GM12872 (cell line): ENCODE data around the gene DAZAP1.

Experiments used
- CTCF ChIP-seq: IDR thresholded peaks from 3 replicates; pipeline ENCODE4 v1.5.1; 2011; ENCODE audit warnings: low read depth, mild to moderate bottlenecking, low read length, moderate library complexity; ENCODE audit not compliant: insufficient read depth

The DAZAP1 gene

GRCh38 chr19:1423436-1424191, 16.2 kb downstream of the DAZAP1 start:
- no peak for TF ChIP-seq CTCF

- TF ChIP-seq CTCF = no peak
Measured at GRCh38 chr19:1424192-1424955, 17.0 kb downstream of the DAZAP1 start.

DNA sequence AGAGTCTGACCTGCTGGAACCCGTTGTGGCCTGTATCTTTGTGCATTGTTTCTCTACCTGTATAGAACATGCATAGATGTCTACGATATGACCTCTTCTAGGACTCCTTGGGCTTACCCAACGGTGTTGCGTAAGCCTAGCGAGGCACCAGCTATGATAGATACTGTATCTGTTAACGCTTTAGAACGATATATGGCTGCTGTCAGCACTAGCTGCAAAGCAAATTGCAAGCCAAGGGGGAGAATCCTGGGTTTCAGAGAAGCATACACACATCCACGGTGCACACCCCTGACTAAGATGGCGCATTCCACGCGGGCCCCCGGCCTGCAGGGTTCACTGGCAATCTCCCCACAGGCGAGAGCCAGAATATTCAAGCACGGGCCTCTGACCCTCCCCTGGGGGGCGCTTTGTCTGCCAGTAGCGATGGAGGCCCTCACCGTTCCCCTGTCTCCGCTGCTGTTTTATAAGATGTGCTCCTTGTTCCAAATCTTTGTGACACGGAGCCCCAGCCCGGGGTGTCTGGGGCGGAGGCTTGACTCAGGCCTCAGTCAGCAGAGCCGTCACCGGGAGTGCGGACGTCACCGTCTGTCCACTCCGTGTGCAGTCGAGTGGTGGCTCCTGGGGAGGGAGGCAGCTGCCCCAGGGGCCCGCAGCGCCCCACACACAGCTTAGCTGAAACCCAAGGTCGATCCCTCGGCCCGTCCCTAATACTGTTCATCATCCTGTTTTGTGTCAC, 17.9 kb downstream of the DAZAP1 start:
- no peak for TF ChIP-seq CTCF

DNA sequence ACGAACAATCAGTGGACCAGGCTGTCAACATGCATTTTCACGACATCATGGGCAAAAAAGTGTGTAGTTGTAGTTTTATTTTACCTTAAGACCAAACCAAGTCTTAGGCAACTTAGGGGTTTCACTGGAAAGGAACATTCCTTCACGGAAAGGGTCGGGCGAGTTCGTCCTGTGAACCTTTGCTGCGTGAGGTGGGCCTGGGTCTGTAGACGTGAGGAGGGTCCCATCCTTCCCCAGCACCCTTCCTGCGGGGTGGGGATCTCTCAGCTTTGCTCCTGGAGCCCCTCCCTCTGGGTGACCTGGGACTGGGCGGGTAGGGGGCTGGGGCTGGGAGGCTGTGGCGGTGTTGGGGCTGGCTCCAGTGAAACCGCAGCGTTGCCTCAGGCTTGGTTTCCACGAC, 18.5 kb downstream of the DAZAP1 start:
- TF ChIP-seq CTCF = no peak

- no peak for TF ChIP-seq CTCF
Measured at GRCh38 chr19:1426736-1427135, 19.4 kb downstream of the DAZAP1 start.

GRCh38 chr19:1427221-1427920, 20.0 kb downstream of the DAZAP1 start:
- no peak for TF ChIP-seq CTCF
